ENCODE data around the gene CEP120. TPM values are rescaled to one million over a fixed set of nuclear protein-coding genes. Genes with fewer than 3 reads are reported as not detected.

Gene CEP120
- total RNA-seq, 1 donor from 2014 or later: 19.0 TPM

DNA sequence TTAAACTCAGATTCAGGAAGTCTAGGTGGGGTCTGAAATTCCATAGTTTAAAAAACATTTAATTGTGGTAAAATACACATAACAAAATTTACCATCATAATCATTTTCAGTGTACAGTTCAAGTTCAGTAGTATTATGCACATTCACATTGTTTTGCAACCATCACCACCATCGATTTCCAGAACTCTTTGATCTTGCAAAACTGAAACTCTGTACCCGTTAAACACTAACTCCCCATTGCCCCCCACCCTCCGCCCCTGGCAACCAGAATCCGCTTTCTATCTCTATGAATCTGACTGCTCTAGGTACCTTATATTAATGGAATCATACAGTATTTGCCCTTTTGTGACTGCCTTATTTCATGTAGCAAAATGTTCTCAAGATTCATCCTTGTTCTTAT, 117.5 kb downstream of the CEP120 start:
- FAIRE-seq: no peak
- no peak overlapping the region for H3K4me3 ChIP-seq (ENCODE audit: insufficient read depth, low read depth, low read length)

GRCh38 chr5:123304777-123305316, 118.4 kb downstream of the CEP120 start:
- Mint-ChIP-seq H3K9me3 (ENCODE audit: unreplicated experiment) (peaks cover 5% of the 10 kb centered on the region), H3K4me3 (ENCODE audit: unreplicated experiment) (no peak overlapping the region), H3K36me3 (ENCODE audit: low read depth, unreplicated experiment) (no peaks in the 10 kb centered on the region), H3K27ac (ENCODE audit: unreplicated experiment) (no peak overlapping the region), H3K27me3 (ENCODE audit: low read depth, unreplicated experiment) (peaks cover 7% of the 10 kb centered on the region), H3K4me1 (ENCODE audit: low read depth, unreplicated experiment) (peaks cover 5% of the 10 kb centered on the region)
- Histone ChIP-seq H3K4me1 (ENCODE audit: insufficient read depth, low read length) (no peaks in the 10 kb centered on the region), H2AFZ (ENCODE audit: low read depth, low read length) (no peak overlapping the region), H3K27ac (ENCODE audit: low read depth, low read length) (no peak overlapping the region), H4K20me1 (ENCODE audit: insufficient read depth, low read length) (no peaks in the 10 kb centered on the region), H3K27me3 (ENCODE audit: insufficient read depth, low read length) (peaks cover 4% of the 10 kb centered on the region), H3K79me2 (ENCODE audit: insufficient read depth, low read length) (no peaks in the 10 kb centered on the region), H3K36me3 (ENCODE audit: insufficient read depth, low read length) (no peaks in the 10 kb centered on the region), H3K4me3 (ENCODE audit: insufficient read depth, low read depth, low read length) (no peak overlapping the region), H3K9me3 (ENCODE audit: insufficient read depth, low read depth, low read length) (no peaks in the 10 kb centered on the region), H3K4me2 (ENCODE audit: low read length) (no peak overlapping the region), H3K9ac (ENCODE audit: low read length) (no peak overlapping the region)
- TF ChIP-seq EZH2 (IDR thresholded peaks at IDR 0.05; ENCODE audit: insufficient read depth, low read length) (no peak), CTCF (IDR thresholded peaks at IDR 0.05; ENCODE audit: insufficient read depth, low read depth, low read length) (no peak)
- no peak for FAIRE-seq
- DNase-seq (ENCODE audit: low read depth): no peak

More for the DNA sequence above, 117.5 kb downstream of the CEP120 start:
- peaks cover 4% of the 10 kb centered on the region for H3K27me3 ChIP-seq (ENCODE audit: insufficient read depth, low read length)
- peaks cover 5% of the 10 kb centered on the region for H3K4me1 Mint-ChIP-seq (ENCODE audit: low read depth, unreplicated experiment)
- H3K4me2 ChIP-seq (ENCODE audit: low read length): no peak overlapping the region
- no peak for DNase-seq (ENCODE audit: low read depth)
- peaks cover 2% of the 10 kb centered on the region for H3K9me3 Mint-ChIP-seq (ENCODE audit: unreplicated experiment)
- H3K27ac ChIP-seq (ENCODE audit: low read depth, low read length): no peak overlapping the region
- TF ChIP-seq CTCF (IDR thresholded peaks at IDR 0.05; ENCODE audit: insufficient read depth, low read depth, low read length) (no peak), EZH2 (IDR thresholded peaks at IDR 0.05; ENCODE audit: insufficient read depth, low read length) (no peak)
- H3K9ac ChIP-seq (ENCODE audit: low read length): no peak overlapping the region
- H3K36me3 ChIP-seq (ENCODE audit: insufficient read depth, low read length): no peaks in the 10 kb centered on the region
- H3K27me3 Mint-ChIP-seq (ENCODE audit: low read depth, unreplicated experiment): peaks cover 7% of the 10 kb centered on the region
- no peaks in the 10 kb centered on the region for H4K20me1 ChIP-seq (ENCODE audit: insufficient read depth, low read length)
- H3K36me3 Mint-ChIP-seq (ENCODE audit: low read depth, unreplicated experiment): no peaks in the 10 kb centered on the region
- no peak overlapping the region for H3K4me3 Mint-ChIP-seq (ENCODE audit: unreplicated experiment)
- no peaks in the 10 kb centered on the region for H3K4me1 ChIP-seq (ENCODE audit: insufficient read depth, low read length)
- H2AFZ ChIP-seq (ENCODE audit: low read depth, low read length): no peak overlapping the region
- H3K27ac Mint-ChIP-seq (ENCODE audit: unreplicated experiment): no peak overlapping the region
- no peaks in the 10 kb centered on the region for H3K79me2 ChIP-seq (ENCODE audit: insufficient read depth, low read length)
- no peaks in the 10 kb centered on the region for H3K9me3 ChIP-seq (ENCODE audit: insufficient read depth, low read depth, low read length)

- H3K9me3 ChIP-seq (ENCODE audit: insufficient read depth, low read depth, low read length): no peaks in the 10 kb centered on the region
- H3K4me3 Mint-ChIP-seq (ENCODE audit: unreplicated experiment): no peak overlapping the region
- no peaks in the 10 kb centered on the region for H4K20me1 ChIP-seq (ENCODE audit: insufficient read depth, low read length)
- DNase-seq (ENCODE audit: low read depth) (no peak), FAIRE-seq (no peak)
- no peak overlapping the region for H2AFZ ChIP-seq (ENCODE audit: low read depth, low read length)
- no peaks in the 10 kb centered on the region for H3K79me2 ChIP-seq (ENCODE audit: insufficient read depth, low read length)
- no peak overlapping the region for H3K27ac Mint-ChIP-seq (ENCODE audit: unreplicated experiment)
- H3K27me3 Mint-ChIP-seq (ENCODE audit: low read depth, unreplicated experiment): peaks cover 7% of the 10 kb centered on the region
- H3K9ac ChIP-seq (ENCODE audit: low read length): no peak overlapping the region
- H3K9me3 Mint-ChIP-seq (ENCODE audit: unreplicated experiment): peaks cover 5% of the 10 kb centered on the region
- no peaks in the 10 kb centered on the region for H3K36me3 ChIP-seq (ENCODE audit: insufficient read depth, low read length)
- no peak overlapping the region for H3K27ac ChIP-seq (ENCODE audit: low read depth, low read length)
- no peaks in the 10 kb centered on the region for H3K36me3 Mint-ChIP-seq (ENCODE audit: low read depth, unreplicated experiment)
- peaks cover 5% of the 10 kb centered on the region for H3K4me1 Mint-ChIP-seq (ENCODE audit: low read depth, unreplicated experiment)
- H3K4me1 ChIP-seq (ENCODE audit: insufficient read depth, low read length): no peaks in the 10 kb centered on the region
- H3K4me2 ChIP-seq (ENCODE audit: low read length): no peak overlapping the region
- H3K27me3 ChIP-seq (ENCODE audit: insufficient read depth, low read length): peaks cover 4% of the 10 kb centered on the region
- TF ChIP-seq EZH2 (IDR thresholded peaks at IDR 0.05; ENCODE audit: insufficient read depth, low read length): no peak
- no peak for TF ChIP-seq CTCF (IDR thresholded peaks at IDR 0.05; ENCODE audit: insufficient read depth, low read depth, low read length)
- H3K4me3 ChIP-seq (ENCODE audit: insufficient read depth, low read depth, low read length): no peak overlapping the region
Observed at GRCh38 chr5:123303802-123304201, 119.4 kb downstream of the CEP120 start.

Measured in astrocyte (in vitro differentiated cells and primary cell).